ENCODE measurements around the gene ZBTB7A.

The ZBTB7A gene

DNA sequence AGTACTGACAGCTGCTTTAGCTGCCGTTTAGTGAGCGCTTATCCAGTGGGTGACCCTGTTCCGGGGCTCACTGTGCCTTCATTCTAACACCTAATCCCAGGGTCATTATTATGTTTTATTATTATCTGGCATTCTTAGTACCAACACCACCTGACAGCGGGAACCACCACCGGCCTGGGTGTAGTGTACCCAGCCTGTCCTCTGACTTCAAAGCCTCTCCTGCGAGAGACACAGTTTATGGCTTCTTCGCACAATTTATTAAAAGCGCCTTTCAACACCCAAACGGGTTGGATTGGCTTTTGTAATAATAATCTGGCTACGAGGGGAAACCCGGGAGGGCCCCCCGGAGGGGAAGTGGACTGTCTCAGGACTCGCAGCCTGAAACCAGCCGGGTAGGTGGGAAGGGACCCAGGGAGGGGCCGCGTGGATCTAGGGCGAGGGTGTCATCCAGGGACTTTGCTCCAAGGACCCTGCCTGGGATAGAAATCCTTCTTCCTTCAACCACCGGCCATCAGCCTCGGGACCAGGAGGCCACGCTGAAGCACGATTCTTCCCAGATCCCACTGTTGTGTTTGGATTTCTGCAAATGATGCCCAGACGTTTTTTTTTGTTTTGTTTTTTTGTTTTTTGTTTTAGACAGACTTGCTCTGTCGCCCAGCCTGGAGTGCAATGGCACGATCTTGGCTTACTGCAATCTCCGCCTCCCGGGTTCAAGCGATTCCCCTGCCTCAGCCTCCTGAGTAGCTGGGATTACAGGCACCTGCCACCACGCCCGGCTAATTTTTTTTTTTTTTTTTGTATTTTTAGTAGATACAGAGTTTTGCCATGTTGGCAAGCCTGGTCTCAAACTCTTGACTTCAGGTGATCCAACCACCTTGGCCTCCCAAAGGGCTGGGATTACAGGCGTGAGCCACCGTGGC is 1.6 kb upstream of the ZBTB7A start:
- peak overlapping the region; percentile 78 for H3K4me3 ChIP-seq (ENCODE audit: low read depth, low read length)
- DNase-seq (ENCODE audit: low read depth): no peak

DNA sequence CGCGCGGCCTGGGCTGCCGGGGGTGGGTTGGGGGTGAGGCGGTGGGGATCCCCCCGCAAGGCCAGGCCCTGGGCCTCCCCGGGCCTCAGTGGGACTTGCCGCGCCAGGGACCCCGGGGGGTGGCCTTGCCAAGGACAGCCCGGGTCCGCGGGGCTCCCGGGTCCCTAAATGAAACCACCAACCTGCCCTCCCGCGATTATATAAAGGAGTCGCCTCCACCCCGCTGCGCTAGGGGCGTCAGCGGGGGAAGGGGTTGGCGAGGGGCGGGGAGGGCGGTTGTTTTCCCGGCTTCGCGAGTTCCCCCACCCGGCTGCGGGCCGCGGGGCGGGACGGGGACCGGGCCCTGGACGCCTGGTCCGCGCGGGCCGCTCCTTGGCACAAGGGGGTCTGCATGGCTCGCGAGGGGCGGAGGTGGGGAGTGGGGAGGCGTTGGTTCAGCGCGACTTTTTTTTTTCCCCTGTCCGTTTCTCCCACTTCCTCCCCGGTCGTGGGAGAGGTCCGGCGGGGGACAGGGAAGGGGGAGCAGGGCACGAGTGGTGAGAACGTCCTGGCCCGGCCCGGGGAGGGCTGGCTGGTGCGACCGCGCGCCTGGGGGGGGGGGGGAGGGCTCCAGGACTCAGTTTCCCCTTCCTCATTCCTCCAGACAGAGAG is 822 bp upstream of the ZBTB7A start:
- TF ChIP-seq, protein P1, sequence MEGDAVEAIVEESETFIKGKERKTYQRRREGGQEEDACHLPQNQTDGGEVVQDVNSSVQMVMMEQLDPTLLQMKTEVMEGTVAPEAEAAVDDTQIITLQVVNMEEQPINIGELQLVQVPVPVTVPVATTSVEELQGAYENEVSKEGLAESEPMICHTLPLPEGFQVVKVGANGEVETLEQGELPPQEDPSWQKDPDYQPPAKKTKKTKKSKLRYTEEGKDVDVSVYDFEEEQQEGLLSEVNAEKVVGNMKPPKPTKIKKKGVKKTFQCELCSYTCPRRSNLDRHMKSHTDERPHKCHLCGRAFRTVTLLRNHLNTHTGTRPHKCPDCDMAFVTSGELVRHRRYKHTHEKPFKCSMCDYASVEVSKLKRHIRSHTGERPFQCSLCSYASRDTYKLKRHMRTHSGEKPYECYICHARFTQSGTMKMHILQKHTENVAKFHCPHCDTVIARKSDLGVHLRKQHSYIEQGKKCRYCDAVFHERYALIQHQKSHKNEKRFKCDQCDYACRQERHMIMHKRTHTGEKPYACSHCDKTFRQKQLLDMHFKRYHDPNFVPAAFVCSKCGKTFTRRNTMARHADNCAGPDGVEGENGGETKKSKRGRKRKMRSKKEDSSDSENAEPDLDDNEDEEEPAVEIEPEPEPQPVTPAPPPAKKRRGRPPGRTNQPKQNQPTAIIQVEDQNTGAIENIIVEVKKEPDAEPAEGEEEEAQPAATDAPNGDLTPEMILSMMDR (conservative IDR thresholded peaks at IDR 0.05; ENCODE audit: low read depth, low read length): no peak
- no peak for DNase-seq (ENCODE audit: low read depth)
- peak overlapping the region; percentile 78 for H3K4me3 ChIP-seq (ENCODE audit: low read depth, low read length)

More for the DNA sequence above, 1.6 kb upstream of the ZBTB7A start:
- TF ChIP-seq, protein P1 (conservative IDR thresholded peaks at IDR 0.05; ENCODE audit: low read depth, low read length): no peak

DNA sequence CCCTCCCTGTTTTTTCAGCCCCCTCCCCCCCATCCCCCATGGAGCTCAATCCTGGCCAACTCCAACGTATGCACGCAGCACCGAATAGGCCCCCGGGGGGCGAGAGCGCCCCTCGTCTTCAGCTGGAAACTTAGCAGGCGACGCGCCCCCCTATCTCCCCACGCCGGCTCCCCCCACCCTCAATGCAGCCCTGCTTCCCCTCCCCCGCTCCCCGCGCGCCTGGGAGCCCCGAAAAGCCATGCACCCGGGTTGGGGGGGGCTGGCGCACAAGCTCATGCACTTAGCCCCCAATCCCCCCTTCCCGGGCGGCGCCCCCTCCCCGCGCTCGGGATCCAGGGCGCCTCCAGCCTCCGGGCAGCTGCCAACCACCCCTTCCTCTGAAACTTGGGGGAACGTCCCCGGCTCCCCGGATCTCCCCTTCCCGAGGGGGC is 508 bp downstream of the ZBTB7A start:
- no peak for DNase-seq (ENCODE audit: low read depth)
- TF ChIP-seq, protein P1 (conservative IDR thresholded peaks at IDR 0.05; ENCODE audit: low read depth, low read length): no peak
- H3K4me3 ChIP-seq (ENCODE audit: low read depth, low read length): peak overlapping the region; percentile 78

DNA sequence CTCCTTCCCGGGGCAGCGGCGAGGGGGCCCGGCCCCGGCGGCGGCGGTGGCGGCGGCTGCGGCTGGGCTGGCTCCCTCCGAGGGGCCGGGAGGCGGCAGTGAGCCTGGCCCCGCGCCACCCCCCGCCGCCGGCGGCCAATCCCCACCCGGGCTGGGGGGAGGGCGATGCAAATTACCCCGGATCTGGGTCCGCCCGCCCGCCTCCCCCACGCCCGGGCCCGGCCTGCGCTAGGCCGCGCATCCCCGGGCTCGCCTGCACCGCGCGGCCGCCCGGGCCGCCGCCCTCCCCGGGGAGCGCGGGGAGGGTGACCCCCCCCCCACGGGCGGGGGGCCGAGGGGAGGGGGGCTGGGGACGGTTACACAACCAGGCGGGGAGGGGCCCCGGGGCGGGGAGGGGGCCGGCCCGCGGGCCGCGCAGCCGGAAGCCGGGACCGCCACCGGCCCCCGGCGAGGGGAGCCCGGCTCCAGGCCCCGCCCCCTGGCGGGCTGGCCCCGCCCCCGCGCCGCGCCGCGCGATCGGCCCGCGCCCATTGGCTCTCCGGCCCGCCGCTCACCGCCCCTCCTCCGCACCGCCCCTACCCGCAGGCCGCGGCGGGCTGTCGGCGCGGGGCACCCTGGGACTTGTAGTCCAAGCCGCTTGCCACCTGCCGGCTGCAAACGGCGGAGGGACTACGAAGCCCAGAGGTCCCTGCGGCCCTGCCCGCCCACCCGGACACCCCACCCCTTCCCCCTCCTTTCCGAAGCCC is 1.1 kb downstream of the ZBTB7A start:
- TF ChIP-seq, protein P1 (conservative IDR thresholded peaks at IDR 0.05; ENCODE audit: low read depth, low read length): no peak
- peak; percentile 99 for DNase-seq (ENCODE audit: low read depth)
- H3K4me3 ChIP-seq (ENCODE audit: low read depth, low read length): peak overlapping the region; percentile 78

DNA sequence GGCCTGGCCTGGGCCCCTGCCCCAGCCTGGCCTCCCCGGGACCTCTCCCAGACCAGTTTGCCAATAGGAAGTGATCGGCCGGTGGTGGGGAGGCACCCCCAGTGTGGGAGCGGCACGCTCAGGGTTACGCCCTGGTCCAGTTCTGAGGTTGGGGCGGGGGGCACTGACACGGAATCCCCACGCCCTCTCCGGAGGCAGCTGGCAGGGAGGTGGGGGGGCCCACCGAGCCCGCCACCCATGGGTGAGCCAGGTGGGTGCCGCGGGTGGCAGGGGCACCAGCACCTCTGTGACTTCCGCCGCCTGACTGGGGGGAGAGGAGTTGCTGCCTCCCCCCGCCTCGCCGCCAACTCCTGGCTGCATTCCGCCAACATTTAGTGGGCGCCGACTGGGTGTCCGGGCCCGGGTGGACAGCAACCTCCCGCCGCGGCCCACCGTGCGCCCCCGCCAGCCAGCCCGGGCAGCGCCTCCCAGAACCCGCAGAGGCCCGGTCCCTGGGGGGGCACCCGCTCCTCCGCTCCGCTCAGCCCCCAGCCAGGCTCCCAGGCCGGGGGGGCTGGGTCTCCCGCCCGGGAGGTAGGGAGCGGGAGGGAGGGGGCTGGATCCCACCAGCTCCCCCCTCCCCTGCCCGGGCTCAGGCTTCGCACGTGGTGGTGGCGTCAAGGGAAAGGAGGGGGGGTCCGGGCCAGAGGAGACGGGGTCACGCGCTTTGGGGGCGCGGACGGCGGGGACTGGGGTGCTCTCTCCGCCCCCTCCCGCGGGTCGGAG is 2.0 kb downstream of the ZBTB7A start:
- TF ChIP-seq, protein P1 (conservative IDR thresholded peaks at IDR 0.05; ENCODE audit: low read depth, low read length): no peak
- no peak for DNase-seq (ENCODE audit: low read depth)
- peak overlapping the region; percentile 76 for H3K4me3 ChIP-seq (ENCODE audit: low read depth, low read length)

DNA sequence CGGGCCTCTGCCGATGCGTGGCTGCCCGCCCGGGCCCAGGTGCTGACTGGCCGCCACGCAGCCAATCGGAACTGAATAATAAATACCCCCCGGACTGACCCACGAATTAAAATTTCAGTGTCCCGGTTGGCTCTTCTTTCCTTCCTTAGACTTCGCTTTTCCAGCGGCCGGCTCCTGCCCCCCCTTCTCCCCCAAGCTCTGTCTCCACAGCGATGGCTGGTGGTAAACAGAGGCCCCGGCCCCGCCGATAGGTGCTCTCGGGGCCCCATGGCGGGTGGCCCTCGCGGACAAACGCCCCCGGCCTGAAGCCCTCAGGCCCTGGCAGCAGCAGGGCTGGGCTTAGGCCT is 2.6 kb downstream of the ZBTB7A start:
- TF ChIP-seq, protein P1 (conservative IDR thresholded peaks at IDR 0.05; ENCODE audit: low read depth, low read length): no peak
- peak overlapping the region; percentile 76 for H3K4me3 ChIP-seq (ENCODE audit: low read depth, low read length)
- DNase-seq (ENCODE audit: low read depth): peak; percentile 52

All from choroid plexus epithelial cell (primary cell).